Mesenchymal stem cell (in vitro differentiated cells and primary cell): ENCODE results near the gene PHF2.

Source experiments
- DNase-seq: peaks from one replicate; pipeline ENCODE4 v3.0.0-alpha.2; 2013
- H2AFZ ChIP-seq: one replicate; pipeline ENCODE4 v1.6.1; 2013; ENCODE audit warnings: low read depth, mild to moderate bottlenecking, control low read depth, inconsistent platforms, low read length, moderate library complexity
- H2AK5ac ChIP-seq: 2 replicates; pipeline ENCODE4 v1.6.1; 2013; ENCODE audit warnings: low read length, moderate library complexity, mild to moderate bottlenecking, inconsistent platforms; ENCODE audit not compliant: severe bottlenecking
- H2BK120ac ChIP-seq: one replicate; pipeline ENCODE4 v1.6.1; 2013; ENCODE audit warnings: low read depth, mild to moderate bottlenecking, inconsistent platforms, low read length, moderate library complexity
- H2BK12ac ChIP-seq, 2 experiments: one replicate each; pipeline ENCODE4 v1.6.1; 2013; ENCODE audit warnings: inconsistent platforms in 2 of 2, low read length in 2 of 2, mild to moderate bottlenecking in 2 of 2, moderate library complexity in 2 of 2, control low read depth in 1 of 2
- H2BK15ac ChIP-seq: one replicate; pipeline ENCODE4 v1.6.1; 2013; ENCODE audit warnings: mild to moderate bottlenecking, low read depth, inconsistent platforms; ENCODE audit not compliant: poor library complexity, severe bottlenecking
- H2BK5ac ChIP-seq: 2 replicates; pipeline ENCODE4 v1.6.1; 2013; ENCODE audit warnings: low read depth, mild to moderate bottlenecking, low read length, control low read depth, inconsistent platforms; ENCODE audit not compliant: poor library complexity, severe bottlenecking
- H3K14ac ChIP-seq, 2 experiments: one replicate each; pipeline ENCODE4 v1.6.1; 2013; ENCODE audit warnings: inconsistent platforms in 2 of 2, low read length in 2 of 2, control low read depth in 1 of 2, mild to moderate bottlenecking in 1 of 2, moderate library complexity in 1 of 2
- H3K18ac ChIP-seq, 2 experiments: one replicate each; pipeline ENCODE4 v1.6.1; 2013; ENCODE audit warnings: inconsistent platforms in 2 of 2, low read length in 2 of 2, control low read depth in 1 of 2, low read depth in 1 of 2, mild to moderate bottlenecking in 1 of 2
- H3K23ac ChIP-seq, 2 experiments: one replicate each; pipeline ENCODE4 v1.6.1; 2013; ENCODE audit warnings: inconsistent platforms in 2 of 2, low read length in 2 of 2, mild to moderate bottlenecking in 2 of 2, moderate library complexity in 2 of 2, control low read depth in 1 of 2
- H3K27ac ChIP-seq: 2 replicates; pipeline ENCODE4 v1.5.1; 2013; ENCODE audit warnings: mild to moderate bottlenecking, moderate library complexity, low read length, control low read depth, inconsistent platforms; ENCODE audit not compliant: poor library complexity, severe bottlenecking
- H3K27me3 ChIP-seq, 2 experiments: 2 replicates each; pipeline versions ENCODE4 v1.6.1 to v1.7.0; 2013; ENCODE audit warnings: low read length in 2 of 2, mild to moderate bottlenecking in 2 of 2, moderate library complexity in 2 of 2, control low read depth in 1 of 2, inconsistent platforms in 1 of 2; ENCODE audit not compliant: control insufficient read depth in 1 of 2, insufficient read depth in 1 of 2
- H3K36me3 ChIP-seq, 2 experiments: 2 replicates each; pipeline versions ENCODE4 v1.6.1 to v1.7.0; 2013; ENCODE audit warnings: low read length in 2 of 2, control low read depth in 1 of 2, inconsistent platforms in 1 of 2, low read depth in 1 of 2, mild to moderate bottlenecking in 1 of 2; ENCODE audit not compliant: insufficient read depth in 2 of 2, control insufficient read depth in 1 of 2
- H3K4ac ChIP-seq, 2 experiments: one replicate each; pipeline ENCODE4 v1.6.1; 2013; ENCODE audit warnings: inconsistent platforms in 2 of 2, low read length in 2 of 2, mild to moderate bottlenecking in 2 of 2, moderate library complexity in 2 of 2, control low read depth in 1 of 2, low read depth in 1 of 2
- H3K4me1 ChIP-seq: 2 replicates; pipeline ENCODE4 v1.6.1; 2013; ENCODE audit warnings: low read depth, low read length, control low read depth; ENCODE audit not compliant: control insufficient read depth, insufficient read depth
- H3K4me2 ChIP-seq: 2 replicates; pipeline ENCODE4 v1.6.1; 2013; ENCODE audit warnings: low read length, mild to moderate bottlenecking, inconsistent platforms; ENCODE audit not compliant: poor library complexity, severe bottlenecking
- H3K4me3 ChIP-seq, 2 experiments: 2 replicates each; pipeline versions ENCODE4 v1.5.1 to v1.7.0; 2013; ENCODE audit warnings: low read length in 2 of 2, mild to moderate bottlenecking in 2 of 2, control low read depth in 1 of 2, low read depth in 1 of 2; ENCODE audit not compliant: insufficient read depth in 1 of 2
- H3K79me1 ChIP-seq: replicated peaks from 2 replicates; pipeline ENCODE4 v1.6.1; 2013; ENCODE audit warnings: mild to moderate bottlenecking, control low read depth, low read length, inconsistent platforms; ENCODE audit not compliant: poor library complexity, severe bottlenecking
- H3K9ac ChIP-seq: 2 replicates; pipeline ENCODE4 v1.7.0; 2013; ENCODE audit warnings: mild to moderate bottlenecking, low read length, moderate library complexity
- H3K9me3 ChIP-seq: 2 replicates; pipeline ENCODE4 v1.7.0; 2013; ENCODE audit warnings: mild to moderate bottlenecking, low read length; ENCODE audit not compliant: control insufficient read depth
- H4K8ac ChIP-seq: one replicate; pipeline ENCODE4 v1.6.1; 2013; ENCODE audit warnings: inconsistent platforms, mild to moderate bottlenecking, low read length, moderate library complexity
- H4K91ac ChIP-seq: one replicate; pipeline ENCODE4 v1.6.1; 2013; ENCODE audit warnings: mild to moderate bottlenecking, low read length, inconsistent platforms
- WGBS: methylation state at CpG from one replicate; pipeline ENCODE4 v1.1.7; 2013; ENCODE audit warnings: mixed read lengths; 5-methylcytosine and 5-hydroxymethylcytosine counted together

The PHF2 gene

DNA sequence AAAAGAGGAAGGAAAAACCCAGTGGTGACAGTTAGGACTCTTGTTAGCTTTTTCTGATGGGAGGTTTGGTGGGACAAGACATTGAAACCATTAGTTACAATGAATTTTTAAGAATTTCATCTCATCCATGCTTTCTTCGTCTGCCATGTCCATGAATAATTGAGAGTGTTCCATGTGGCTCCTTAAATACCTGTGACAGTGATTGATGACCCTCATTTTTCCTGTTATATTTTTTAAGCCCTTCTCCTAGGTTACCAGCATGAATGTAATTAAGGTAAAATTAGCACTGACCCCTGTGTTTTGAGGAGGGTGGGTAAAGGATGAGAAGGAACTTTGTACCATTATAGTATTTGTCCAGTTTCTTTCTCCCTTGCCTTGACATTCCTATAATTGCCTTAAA lies 23.5 kb upstream of the PHF2 start:
- Histone ChIP-seq H3K4me1 (no peaks in the 10 kb centered on the region), H3K9ac (no peak overlapping the region), H3K4ac (no peak overlapping the region), H3K9me3 (no peaks in the 10 kb centered on the region), H2BK12ac (no peak overlapping the region), H3K18ac (no peak overlapping the region), H4K8ac (no peak overlapping the region), H2BK120ac (no peak overlapping the region), H2AK5ac (no peak overlapping the region), H3K14ac (no peak overlapping the region), H3K79me1 (peaks cover 28% of the 10 kb centered on the region), H3K27me3 (no peaks in the 10 kb centered on the region), H3K4me2 (no peak overlapping the region), H3K27ac (no peak overlapping the region), H2AFZ (no peak overlapping the region), H3K36me3 (peaks cover 25 to 86% of the 10 kb centered on the region in 2 experiments), H2BK5ac (no peak overlapping the region), H3K23ac (no peak overlapping the region), H3K4me3 (no peak overlapping the region), H2BK15ac (no peak overlapping the region), H4K91ac (no peak overlapping the region)
- no CpG with 5 or more reads among the region's 1 CpG for WGBS
- DNase-seq = no peak

DNA sequence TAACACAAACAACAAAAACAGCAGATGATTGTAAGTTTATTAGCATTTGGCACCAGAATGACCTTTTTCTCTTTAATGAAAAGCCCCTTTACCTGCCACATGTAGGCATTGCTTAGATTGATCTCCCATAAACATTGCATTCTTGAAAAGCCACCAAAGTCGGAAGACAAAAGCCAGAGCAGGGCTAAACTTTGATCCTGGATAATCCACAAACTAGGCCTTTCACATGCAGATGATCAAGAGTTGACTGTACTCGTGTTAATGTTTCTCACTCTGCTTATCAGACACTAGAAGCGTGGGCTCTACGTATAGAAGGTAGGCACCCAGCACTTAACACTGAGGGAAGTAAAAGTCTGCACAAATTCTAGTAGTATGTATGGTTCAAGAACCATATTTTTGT lies 21.0 kb upstream of the PHF2 start:
- no peak overlapping the region for H2AFZ ChIP-seq
- peaks cover 29% of the 10 kb centered on the region for H3K79me1 ChIP-seq
- no peaks in the 10 kb centered on the region for H3K27me3 ChIP-seq
- H3K9ac ChIP-seq = no peak overlapping the region
- H3K4ac ChIP-seq = no peak overlapping the region
- H3K9me3 ChIP-seq = no peaks in the 10 kb centered on the region
- no peak overlapping the region for H2BK15ac ChIP-seq
- H2BK12ac ChIP-seq = no peak overlapping the region
- no peak overlapping the region for H3K18ac ChIP-seq
- H3K36me3 ChIP-seq = peaks cover 37 to 95% of the 10 kb centered on the region in 2 experiments
- H4K8ac ChIP-seq = no peak overlapping the region
- no peak overlapping the region for H3K4me3 ChIP-seq
- no peak overlapping the region for H3K27ac ChIP-seq
- no peak for DNase-seq
- H2BK5ac ChIP-seq = no peak overlapping the region
- H3K14ac ChIP-seq = no peak overlapping the region
- H2AK5ac ChIP-seq = no peak overlapping the region
- H2BK120ac ChIP-seq = no peak overlapping the region
- no peak overlapping the region for H4K91ac ChIP-seq
- WGBS = 84% methylated on average over 4 of the region's 4 CpGs
- no peak overlapping the region for H3K4me2 ChIP-seq
- no peaks in the 10 kb centered on the region for H3K4me1 ChIP-seq
- no peak overlapping the region for H3K23ac ChIP-seq

DNA sequence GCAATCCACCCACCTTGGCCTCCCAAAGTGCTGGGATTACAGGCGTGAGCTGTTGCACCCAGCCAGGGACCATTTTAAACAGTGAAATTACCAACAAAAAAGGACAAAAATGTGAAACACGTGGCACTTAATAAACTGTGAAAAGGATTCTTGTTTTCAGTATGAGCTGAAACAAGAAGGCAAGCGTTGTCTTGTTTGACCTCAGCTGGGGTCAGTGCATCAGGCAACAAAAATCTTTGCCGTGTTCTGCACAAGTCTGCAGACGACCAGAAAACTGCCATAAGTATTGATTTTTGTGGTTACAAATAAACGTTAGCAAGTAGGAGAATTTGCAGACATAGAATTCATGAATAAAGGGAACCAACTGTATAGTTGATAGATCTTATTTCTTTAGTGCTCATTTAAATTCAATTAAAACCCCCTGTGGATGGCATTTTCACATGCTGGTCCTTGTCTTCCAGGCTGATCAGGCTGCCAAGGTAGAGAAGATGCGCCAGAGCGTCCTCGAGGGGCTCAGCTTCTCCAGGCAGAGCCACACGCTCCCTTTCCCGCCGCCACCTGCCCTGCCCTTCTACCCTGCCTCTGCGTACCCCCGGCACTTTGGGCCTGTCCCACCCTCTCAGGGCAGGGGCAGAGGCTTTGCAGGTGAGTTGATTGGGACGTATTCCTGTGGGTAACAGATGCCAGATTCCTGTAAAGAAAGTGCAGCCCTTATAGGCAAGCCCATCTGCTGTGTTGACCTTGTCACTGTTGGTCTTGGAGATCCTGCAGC lies 18.8 kb upstream of the PHF2 start:
- no peak overlapping the region for H2BK120ac ChIP-seq
- no peak overlapping the region for H3K23ac ChIP-seq
- no peak overlapping the region for H2BK12ac ChIP-seq
- no peak overlapping the region for H4K8ac ChIP-seq
- peaks cover 43 to 94% of the 10 kb centered on the region in 2 experiments for H3K36me3 ChIP-seq
- H3K4me3 ChIP-seq = no peak overlapping the region
- no peak overlapping the region for H3K18ac ChIP-seq
- no peak overlapping the region for H2BK15ac ChIP-seq
- no peaks in the 10 kb centered on the region for H3K9me3 ChIP-seq
- H3K27me3 ChIP-seq = no peaks in the 10 kb centered on the region
- no peak overlapping the region for H3K9ac ChIP-seq
- H3K79me1 ChIP-seq = peaks cover 27% of the 10 kb centered on the region
- H3K27ac ChIP-seq = no peak overlapping the region
- H3K14ac ChIP-seq = no peak overlapping the region
- no peak for DNase-seq
- H2BK5ac ChIP-seq = no peak overlapping the region
- H3K4ac ChIP-seq = no peak overlapping the region
- H3K4me2 ChIP-seq = no peak overlapping the region
- no peak overlapping the region for H4K91ac ChIP-seq
- no peak overlapping the region for H2AFZ ChIP-seq
- WGBS = 95% methylated on average over 14 of the region's 15 CpGs
- no peaks in the 10 kb centered on the region for H3K4me1 ChIP-seq
- no peak overlapping the region for H2AK5ac ChIP-seq

DNA sequence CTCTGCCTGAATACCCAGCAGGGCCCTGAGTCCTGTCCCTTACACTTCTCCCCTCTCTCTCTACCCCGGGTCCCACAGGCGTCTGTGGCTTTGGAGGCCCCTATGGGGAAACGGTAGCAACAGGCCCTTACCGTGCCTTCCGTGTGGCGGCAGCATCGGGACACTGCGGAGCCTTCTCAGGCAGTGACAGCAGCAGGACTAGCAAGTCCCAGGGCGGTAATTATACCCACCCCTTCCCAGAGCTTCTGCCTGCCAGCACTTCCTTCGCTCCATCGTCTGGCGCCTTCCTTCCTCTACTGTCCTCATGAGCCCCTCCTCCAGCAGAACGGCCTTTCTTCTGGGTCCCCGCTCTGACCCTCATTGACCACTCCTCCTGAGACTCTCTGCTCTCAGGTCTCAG lies 17.9 kb upstream of the PHF2 start:
- H3K27ac ChIP-seq = no peak overlapping the region
- WGBS = 95% methylated on average over 14 of the region's 14 CpGs

More for the DNA sequence above, 17.9 kb upstream of the PHF2 start:
- Histone ChIP-seq H2AK5ac (no peak overlapping the region), H2AFZ (no peak overlapping the region), H3K23ac (no peak overlapping the region), H3K4me2 (no peak overlapping the region), H3K9ac (no peak overlapping the region), H3K36me3 (peaks cover 52 to 94% of the 10 kb centered on the region in 2 experiments), H4K8ac (no peak overlapping the region), H3K9me3 (no peaks in the 10 kb centered on the region), H2BK5ac (no peak overlapping the region), H4K91ac (no peak overlapping the region), H2BK15ac (no peak overlapping the region), H3K14ac (no peak overlapping the region), H3K27me3 (no peaks in the 10 kb centered on the region), H3K4me1 (no peaks in the 10 kb centered on the region), H3K79me1 (peaks cover 23% of the 10 kb centered on the region), H2BK120ac (no peak overlapping the region), H3K4me3 (no peak overlapping the region), H2BK12ac (no peak overlapping the region), H3K18ac (no peak overlapping the region), H3K4ac (no peak overlapping the region)
- no peak for DNase-seq
